Measurements from ENCODE around the gene HSD11B2.

The HSD11B2 gene

GRCh38 chr16:67445913-67446907 is 15.3 kb downstream of the HSD11B2 start:
- no peak for DNase-seq (ENCODE audit: extremely low spot score, insufficient read length, low read depth)
- FAIRE-seq, result no peak

DNA sequence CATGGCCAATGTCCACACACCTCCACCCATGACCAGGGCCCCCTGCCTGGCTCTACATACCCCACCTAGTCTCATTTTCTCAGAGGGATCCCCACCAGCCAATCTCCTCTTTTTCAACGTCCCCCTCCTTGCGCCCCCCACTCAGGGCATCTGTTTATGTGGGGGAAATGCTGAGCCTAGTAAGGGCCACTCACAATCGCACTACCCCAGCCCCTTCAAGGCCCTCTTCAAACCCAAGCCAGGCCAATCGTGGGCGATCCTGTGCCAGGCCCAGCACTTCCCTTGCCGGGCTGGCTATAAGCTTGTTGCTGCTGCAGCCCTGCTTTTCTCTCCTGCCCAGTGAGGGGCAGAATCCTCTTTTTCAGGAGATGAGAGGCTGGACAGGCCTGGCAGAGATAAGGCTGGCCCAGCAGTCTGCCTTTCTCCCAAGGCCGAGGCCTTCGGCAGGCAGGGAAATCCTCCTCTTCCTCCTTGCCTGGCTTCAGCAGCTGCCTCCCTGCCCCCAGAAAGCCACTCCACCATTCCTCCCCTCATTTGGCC is 16.1 kb downstream of the HSD11B2 start:
- no peak for DNase-seq (ENCODE audit: extremely low spot score, insufficient read length, low read depth)
- no peak for FAIRE-seq

- DNase-seq (ENCODE audit: extremely low spot score, insufficient read length, low read depth), result peak; percentile 68
- FAIRE-seq, result peak; percentile 77
These were observed 16.7 kb downstream of the HSD11B2 start for GRCh38 chr16:67447508-67448076.

DNA sequence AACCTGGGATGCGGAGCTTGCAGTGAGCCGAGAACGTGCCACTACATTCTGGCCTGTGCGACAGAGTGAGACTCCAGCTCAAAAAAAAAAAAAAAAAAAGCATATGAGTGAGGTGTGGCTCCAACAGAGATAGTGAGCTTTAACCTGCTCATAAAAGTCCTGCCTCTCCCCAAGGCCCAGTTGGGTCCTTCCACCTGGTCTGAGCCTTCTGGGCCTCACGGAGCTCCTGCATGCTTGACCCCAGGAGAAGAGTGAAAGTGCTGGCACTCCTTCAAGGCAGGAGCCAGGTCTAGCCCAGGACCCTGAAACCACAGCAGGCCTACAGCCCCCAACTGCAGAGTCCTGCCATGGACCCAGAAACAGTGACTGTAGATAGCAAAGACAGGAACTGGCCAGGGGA is 17.7 kb downstream of the HSD11B2 start:
- no peak for DNase-seq (ENCODE audit: extremely low spot score, insufficient read length, low read depth)
- no peak for FAIRE-seq

- DNase-seq (ENCODE audit: extremely low spot score, insufficient read length, low read depth), result no peak
- FAIRE-seq, result no peak
These were observed 18.4 kb downstream of the HSD11B2 start for GRCh38 chr16:67449336-67449735.

DNA sequence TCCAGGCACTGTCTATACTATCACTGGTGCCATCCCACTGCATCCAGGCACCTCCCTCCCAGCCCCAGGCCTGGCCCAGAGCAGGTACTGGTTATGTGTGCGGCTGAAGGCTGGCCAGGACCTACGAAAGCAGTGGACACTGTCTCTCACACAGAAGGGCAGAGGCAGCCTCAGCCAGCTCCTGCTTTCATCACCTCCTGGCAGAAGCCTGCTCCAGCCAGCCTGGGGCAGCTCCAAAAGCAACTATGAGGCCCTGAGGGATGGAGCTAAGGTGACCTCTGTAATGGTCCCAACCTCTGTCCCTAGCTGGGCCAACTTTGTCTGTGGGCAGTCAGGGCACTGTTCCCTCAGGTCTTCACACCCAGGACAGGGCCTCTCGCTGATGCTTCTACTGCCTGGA is 18.8 kb downstream of the HSD11B2 start:
- FAIRE-seq, result no peak
- DNase-seq (ENCODE audit: extremely low spot score, insufficient read length, low read depth), result no peak

DNA sequence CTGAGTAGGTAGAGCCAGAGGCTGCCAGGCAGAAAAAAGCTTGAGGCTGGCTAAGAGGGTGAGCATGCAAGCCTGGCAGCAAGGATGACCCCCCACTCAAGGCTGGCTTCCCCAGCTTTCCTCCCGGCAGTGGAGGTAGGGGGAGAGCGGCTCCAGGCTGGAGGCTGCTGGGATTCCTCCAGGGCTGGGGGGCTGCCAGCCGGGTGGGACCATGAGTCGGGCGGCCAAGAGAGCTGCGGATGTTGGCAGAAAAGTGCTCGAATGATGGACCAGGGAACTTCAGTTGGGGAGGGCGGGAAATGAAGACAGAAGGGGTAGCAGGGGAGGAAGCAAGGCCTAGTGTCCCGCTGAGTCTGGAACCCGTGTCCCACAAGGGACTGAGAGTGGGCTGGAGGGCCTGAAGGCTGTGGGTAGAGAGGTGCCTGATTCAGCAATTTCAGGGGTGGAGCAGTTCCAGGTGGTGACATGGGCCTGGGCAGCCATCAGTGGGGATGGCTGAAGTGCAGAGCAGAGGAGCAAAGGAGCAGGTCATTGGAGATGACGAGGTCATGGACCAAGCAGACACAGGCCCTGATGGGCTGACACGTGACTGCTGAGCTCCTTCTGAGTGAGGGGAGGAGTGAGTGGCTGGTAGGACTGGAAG is 20.3 kb downstream of the HSD11B2 start:
- no peak for DNase-seq (ENCODE audit: extremely low spot score, insufficient read length, low read depth)
- no peak for FAIRE-seq

DNA sequence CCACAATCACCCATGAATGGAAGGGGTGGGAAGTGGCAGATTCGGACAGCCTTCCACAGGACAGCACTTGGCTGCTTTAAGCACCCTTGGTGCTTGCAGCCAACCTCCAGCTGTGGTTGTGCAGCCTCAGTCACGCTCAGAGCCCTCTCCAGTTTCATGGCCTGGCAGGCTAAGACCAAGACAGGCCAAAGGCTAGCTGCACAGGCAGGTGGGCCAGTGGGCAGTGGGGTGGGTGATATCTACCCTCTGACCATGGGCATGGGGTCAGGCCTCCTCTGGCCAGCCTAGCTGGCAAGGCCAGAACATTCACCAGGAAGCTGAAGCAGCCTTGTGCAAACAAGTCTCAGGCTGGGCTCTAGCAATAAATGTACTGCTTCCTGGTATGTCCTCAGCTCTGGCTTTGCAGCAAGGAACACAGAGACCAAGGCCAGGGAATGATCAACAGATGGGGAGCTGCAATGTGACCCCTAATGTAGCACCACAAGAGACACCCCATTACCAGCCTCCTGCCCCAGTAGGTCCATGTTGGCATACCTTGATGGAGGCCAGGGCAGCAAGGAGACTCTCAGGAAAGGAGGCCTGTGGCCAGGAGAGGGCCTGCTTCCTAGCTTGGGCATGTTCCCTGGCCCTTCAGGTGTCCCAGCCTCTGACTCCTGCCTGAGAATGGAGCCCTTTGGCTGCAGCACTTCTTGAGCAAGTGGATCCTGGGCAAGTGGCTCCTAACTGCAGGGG is 20.9 kb downstream of the HSD11B2 start:
- DNase-seq (ENCODE audit: extremely low spot score, insufficient read length, low read depth) (no peak), FAIRE-seq (no peak)

DNA sequence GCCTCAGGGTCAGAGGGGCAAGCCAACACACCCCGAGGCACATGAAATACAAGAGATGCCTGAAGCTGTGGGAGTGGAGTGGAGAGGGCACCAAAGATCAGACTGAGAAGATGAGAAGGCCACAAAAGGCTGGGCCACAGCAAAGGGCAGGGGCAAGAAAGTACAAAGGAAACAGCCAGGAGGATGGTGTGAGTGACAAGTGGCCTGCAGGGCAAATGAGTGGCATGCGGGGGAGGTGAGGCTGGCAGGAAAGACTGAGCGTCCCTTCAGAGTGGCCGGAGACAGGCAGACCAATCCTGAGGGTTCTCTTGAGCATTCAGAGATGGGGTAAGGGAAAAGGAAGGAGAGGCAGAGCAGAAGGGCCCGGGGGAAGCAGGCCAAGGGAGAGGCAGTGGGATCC is 23.2 kb downstream of the HSD11B2 start:
- DNase-seq (ENCODE audit: extremely low spot score, insufficient read length, low read depth) (no peak), FAIRE-seq (no peak)

- DNase-seq (ENCODE audit: extremely low spot score, insufficient read length, low read depth) (no peak), FAIRE-seq (no peak)
These were observed 23.9 kb downstream of the HSD11B2 start for GRCh38 chr16:67454852-67455251.

DNA sequence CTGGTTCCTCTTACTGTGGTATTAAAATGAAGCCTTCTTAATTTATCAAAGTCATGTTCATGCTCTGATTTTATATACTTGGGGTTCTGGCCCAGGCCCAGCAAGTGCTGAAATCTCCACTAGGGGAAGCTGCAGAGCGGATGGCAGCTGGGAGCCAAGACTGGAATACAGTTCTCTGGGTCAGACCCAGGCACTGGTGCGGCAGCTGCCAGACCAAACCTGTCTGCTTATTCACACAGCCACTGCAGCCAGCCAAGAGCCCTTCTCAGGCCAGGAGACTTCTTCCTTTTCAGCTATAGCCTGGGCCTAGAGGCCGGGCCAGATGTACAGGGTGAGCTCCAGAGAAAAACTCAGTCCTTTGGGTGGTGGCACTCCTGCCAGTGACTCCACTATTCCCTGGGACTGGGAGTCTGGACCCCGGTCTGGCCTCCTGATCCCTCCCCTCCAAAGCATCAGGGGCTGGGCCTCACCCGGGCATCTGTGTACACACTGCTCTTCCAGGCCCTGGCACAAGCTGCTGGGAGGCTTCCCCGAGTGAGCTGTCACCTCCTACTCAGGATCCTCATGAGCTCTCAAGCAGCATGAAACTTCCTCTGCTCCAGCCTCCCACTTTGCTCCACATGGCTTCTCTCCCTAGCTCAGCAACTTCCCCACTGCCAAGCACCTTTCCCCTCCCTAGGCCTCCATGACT is 25.6 kb downstream of the HSD11B2 start:
- DNase-seq (ENCODE audit: extremely low spot score, insufficient read length, low read depth) (no peak), FAIRE-seq (no peak)

- DNase-seq (ENCODE audit: extremely low spot score, insufficient read length, low read depth) (no peak), FAIRE-seq (no peak)
These were observed 26.7 kb downstream of the HSD11B2 start for GRCh38 chr16:67457611-67458010.

DNA sequence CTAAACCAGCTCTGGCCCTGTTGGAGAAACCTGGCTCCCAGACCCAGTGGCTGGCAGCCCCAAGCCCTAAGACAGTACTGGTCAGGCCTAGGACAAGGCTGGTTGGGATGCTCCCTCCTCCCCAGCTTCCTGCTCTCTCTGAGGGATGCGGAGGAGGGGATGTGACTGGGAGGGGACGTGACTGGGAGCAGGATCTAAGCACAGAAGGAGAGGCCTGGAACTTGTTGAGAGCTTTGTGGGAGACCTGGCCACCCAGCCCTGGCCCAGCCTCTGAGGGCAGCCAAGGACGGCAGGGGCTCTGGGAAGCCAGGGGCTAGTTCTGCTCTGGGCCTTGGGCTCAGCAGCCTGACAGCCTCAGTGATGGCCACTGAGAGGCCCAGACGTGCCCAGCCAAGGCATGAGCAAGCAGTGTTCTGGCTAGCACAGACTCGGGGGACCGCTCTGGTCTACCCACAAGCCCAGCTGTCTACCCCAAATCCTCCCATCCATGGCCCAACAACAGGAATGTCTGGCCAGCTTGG is 27.3 kb downstream of the HSD11B2 start:
- no peak for FAIRE-seq
- DNase-seq (ENCODE audit: extremely low spot score, insufficient read length, low read depth), result no peak

DNA sequence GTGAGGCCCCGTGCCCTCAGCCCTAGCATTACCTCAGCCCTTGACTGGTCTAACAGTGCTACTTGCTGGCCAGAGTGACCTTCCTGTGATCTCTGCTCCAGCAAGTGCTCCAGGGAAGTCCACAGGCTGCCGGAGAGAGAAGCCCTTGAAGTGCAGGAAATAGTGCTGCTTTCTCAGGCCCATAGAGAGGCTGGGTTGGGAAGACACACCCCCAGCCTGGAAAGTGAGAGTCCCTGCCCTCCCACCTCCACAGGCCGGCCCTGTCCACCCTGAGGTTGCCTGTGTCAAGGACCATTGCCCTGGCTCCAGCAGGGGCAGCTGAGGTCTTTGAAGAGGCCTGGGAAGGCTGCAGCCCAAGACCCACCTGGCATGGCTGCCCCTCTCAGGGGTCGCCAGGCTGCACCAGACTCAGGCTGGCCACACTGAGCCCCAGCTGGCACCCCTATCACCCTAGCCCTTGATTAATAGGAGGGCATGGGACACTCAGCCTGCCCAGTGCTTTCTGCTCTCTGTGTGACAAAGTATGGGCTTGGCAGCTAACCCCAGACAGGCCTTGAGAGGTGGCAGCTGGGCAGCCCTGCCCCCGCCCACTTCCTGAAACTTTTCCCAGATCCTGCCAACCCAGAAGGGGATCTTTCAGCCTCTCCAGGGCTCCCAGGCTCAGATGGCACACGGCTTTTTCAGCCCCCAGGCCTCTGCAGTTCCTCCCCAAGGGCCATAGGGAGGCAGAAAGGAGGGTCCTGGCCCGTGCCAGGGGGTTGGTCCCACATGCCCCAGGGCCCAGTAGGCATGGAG is 28.3 kb downstream of the HSD11B2 start:
- no peak for DNase-seq (ENCODE audit: extremely low spot score, insufficient read length, low read depth)
- no peak for FAIRE-seq

DNA sequence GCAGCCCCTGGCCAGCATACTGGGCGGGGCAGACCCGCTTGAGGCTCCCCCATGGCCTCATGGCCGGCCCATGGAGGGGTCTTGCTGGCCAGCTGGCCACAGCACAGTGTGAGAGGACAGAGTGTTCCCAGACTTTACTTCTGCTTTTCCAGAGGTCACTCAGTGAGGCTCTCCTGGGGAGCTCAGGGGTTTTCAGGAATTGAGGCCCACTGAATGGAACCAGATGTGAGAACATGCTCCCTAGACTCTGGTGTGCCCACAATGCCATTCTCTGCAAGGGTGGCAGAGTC is 28.9 kb downstream of the HSD11B2 start:
- no peak for DNase-seq (ENCODE audit: extremely low spot score, insufficient read length, low read depth)
- no peak for FAIRE-seq

DNA sequence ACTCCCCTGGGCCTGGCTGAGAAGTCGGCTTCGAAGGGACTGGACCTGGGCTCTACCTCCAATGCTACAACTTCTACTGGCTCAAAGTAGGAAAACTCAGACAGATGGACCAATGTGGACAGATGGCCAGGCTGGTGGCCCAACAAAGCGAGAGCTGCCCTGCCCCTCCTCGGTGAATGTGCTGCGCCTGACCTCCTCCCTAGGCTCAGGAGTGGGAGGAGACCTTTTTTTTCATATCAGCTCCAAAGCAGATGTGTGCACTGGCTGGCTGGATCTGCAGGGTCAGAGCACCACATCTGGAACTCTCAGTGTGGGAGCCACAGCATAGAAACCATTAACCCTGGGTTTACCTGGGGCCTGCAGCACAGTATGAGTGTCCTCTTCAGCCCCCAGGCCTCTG is 29.2 kb downstream of the HSD11B2 start:
- DNase-seq (ENCODE audit: extremely low spot score, insufficient read length, low read depth) (no peak), FAIRE-seq (no peak)

DNA sequence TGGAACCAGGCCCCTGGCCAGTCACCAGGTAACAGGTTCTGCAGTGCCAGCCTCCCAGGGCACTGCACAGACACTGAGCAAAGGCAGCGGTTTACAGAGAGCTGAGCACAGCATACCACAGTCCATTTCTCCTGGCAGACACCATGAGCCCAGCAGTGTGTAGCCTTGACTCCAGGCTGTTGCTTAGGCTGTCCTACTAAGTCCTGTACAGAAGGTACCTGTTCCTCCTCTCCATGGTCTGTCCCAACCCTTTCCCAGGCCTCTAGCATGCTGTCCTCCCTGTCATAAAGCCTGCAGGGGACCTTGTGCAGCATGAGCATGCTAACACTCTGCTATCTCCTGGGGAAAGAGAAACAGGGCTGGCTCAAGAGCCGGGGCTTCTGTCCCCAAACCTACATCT is 30.0 kb downstream of the HSD11B2 start:
- DNase-seq (ENCODE audit: extremely low spot score, insufficient read length, low read depth), result no peak
- FAIRE-seq, result no peak

GRCh38 chr16:67461600-67462278 is 30.8 kb downstream of the HSD11B2 start:
- FAIRE-seq (no peak), DNase-seq (ENCODE audit: extremely low spot score, insufficient read length, low read depth) (no peak)

All from GM18507 (cell line).